Measurements from ENCODE around the gene LAMTOR5.
"Not testable (repeated sequence)": the region's sequence is repeated elsewhere in the genome, so short reads cannot be mapped to it uniquely, and the experiment has no call there.

Gene LAMTOR5

DNA sequence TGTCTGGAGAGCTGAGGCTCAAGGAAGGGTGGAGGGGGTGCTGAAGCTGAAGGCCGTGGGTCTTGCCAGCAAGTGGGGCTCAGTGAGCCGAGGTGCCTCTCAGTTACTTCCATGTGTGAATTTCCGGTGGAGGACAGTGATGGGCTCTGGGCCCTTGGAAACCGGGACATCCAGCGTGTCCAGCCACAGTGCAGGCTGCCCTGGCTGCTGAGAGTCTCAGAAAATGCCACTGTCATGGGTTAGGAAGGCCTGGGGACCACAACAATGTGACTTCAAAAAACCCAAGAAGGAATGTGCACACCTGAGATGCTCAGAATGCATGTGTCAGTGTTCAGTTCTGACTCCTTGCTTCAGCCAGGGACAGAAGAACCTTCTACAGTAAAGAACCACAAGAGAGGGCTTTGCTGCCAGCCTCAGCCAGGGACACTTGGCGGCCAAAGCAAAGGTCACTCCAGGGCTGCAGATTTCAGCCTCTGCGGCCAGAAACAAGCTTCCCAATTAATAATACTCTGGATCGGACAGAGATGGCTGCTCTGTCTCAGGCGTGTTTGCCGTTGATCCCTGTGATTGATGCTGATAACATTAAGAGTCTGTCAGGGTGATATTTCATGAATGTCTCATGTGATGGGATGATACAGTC is 12.6 kb upstream of the LAMTOR5 start:
- no peak for DNase-seq (ENCODE audit: low read depth)

DNA sequence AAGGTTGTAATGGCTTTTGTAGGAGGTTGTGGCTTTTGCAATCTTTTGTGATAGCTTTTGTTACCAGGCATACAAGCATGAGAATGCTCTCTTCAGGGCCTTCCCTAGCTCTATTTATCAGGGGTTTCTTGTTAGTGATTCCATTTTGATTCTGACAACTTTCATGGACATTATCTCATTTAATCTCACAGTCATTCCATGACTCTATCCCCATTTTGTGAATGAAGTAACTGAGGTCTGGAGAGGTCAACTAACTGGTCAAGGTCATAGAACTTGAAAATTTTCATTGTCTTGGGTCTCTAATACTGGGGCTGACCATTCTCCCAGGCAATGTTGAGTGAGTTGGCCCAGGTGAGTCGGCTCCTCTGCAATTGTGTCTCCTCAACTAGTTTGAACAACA is 11.2 kb upstream of the LAMTOR5 start:
- H3K4me3 ChIP-seq (ENCODE audit: low read depth, low read length): no peak overlapping the region
- DNase-seq (ENCODE audit: low read depth): no peak
- TF ChIP-seq, protein P1, sequence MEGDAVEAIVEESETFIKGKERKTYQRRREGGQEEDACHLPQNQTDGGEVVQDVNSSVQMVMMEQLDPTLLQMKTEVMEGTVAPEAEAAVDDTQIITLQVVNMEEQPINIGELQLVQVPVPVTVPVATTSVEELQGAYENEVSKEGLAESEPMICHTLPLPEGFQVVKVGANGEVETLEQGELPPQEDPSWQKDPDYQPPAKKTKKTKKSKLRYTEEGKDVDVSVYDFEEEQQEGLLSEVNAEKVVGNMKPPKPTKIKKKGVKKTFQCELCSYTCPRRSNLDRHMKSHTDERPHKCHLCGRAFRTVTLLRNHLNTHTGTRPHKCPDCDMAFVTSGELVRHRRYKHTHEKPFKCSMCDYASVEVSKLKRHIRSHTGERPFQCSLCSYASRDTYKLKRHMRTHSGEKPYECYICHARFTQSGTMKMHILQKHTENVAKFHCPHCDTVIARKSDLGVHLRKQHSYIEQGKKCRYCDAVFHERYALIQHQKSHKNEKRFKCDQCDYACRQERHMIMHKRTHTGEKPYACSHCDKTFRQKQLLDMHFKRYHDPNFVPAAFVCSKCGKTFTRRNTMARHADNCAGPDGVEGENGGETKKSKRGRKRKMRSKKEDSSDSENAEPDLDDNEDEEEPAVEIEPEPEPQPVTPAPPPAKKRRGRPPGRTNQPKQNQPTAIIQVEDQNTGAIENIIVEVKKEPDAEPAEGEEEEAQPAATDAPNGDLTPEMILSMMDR (IDR thresholded peaks at IDR 0.05; ENCODE audit: insufficient read depth, low read depth, low read length, missing control alignments): no peak

More for the DNA sequence above, 12.6 kb upstream of the LAMTOR5 start:
- H3K4me3 ChIP-seq (ENCODE audit: low read depth, low read length): no peak overlapping the region
- TF ChIP-seq, protein P1 (IDR thresholded peaks at IDR 0.05; ENCODE audit: insufficient read depth, low read depth, low read length, missing control alignments): no peak

DNA sequence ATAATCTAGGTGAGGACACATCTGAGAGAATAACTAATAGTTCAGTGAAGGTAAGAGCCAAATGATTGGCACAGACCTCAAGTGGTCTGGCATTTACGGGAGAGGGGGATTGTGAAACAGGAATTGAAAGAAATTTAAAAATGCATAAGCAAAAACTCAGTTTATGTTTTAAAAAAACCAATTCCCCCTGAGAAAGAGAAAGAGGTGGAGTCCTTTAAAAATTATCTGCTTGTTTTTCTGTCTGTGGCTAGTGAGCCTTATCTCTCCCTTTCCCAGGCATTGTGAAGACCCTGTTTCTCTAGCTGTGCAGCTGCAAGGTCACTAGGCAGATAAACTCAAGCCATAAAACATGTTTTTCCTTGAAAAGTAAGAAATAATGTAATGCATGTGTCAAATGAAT is 5.6 kb upstream of the LAMTOR5 start:
- not testable (repeated sequence) for H3K4me3 ChIP-seq (ENCODE audit: low read depth, low read length); DNase-seq (ENCODE audit: low read depth)

DNA sequence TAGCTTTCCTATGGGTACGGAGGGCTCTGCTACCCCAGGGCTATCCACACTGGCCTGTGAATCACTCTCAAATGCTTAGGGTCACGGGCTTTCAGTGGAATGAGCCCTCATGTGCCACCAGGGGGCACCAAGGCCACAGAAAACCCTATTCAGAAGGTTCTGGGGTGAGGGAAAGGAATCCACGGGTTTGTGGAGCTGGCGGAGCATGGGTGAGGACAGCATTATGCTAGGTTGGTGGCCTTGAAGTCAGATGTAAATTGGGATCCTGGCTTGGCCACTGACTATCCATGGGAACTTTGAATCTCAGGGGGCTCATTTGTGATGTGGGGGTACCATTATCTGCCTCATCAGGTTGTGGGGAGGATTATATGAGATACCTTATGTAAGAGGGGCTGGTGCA is 5.1 kb upstream of the LAMTOR5 start:
- peak; percentile 76 for DNase-seq (ENCODE audit: low read depth)
- TF ChIP-seq, protein P1 (IDR thresholded peaks at IDR 0.05; ENCODE audit: insufficient read depth, low read depth, low read length, missing control alignments): peak; percentile 86
- no peak overlapping the region for H3K4me3 ChIP-seq (ENCODE audit: low read depth, low read length)

DNA sequence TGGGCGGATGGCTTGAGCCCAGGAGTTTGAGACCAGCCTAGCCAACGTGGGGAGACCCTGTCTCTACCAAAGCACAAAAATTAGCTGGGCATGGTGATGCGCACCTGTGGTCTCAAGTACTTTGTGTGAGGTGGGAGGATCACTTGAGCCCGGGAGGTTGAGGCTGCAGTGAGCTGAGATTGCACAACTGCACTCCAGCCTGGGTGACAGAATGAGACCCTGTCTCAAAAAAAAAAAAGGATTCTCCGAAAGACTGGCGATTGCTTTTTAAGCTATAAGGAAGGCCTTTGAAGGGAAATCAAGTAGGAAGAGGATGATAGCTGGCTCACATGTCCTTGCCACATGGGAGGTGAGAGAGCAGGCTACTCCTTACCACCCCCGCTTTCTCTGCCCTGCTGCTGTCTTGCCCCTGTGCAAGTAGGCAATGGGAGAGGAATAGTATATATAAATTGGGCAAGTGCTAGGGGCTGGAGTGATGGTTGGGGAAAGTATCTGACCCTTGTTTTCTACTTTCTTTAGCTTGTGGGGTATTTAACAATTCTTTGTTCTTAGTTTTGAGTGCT is 3.8 kb upstream of the LAMTOR5 start:
- TF ChIP-seq, protein P1 (IDR thresholded peaks at IDR 0.05; ENCODE audit: insufficient read depth, low read depth, low read length, missing control alignments): no peak
- no peak overlapping the region for H3K4me3 ChIP-seq (ENCODE audit: low read depth, low read length)
- no peak for DNase-seq (ENCODE audit: low read depth)

DNA sequence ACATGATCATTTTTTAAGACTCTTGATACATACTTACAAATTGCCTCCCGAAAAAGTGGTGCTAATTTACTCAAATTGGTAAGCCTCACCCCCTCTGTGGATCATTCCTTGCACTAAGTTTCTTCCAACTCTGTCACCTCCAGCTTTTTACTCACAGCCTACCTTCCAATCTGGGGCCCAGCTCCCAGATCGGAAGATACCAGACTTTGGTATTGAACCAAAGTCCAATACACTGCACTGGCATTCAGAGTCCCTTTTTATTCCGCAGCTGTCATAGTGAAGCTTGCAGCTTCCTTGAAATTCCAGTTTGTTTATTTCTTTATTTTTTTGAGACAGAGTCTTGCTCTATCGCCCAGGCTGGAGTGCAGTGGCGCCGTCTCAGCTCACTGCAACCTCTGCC is 1.8 kb upstream of the LAMTOR5 start:
- TF ChIP-seq, protein P1 (IDR thresholded peaks at IDR 0.05; ENCODE audit: insufficient read depth, low read depth, low read length, missing control alignments): no peak
- H3K4me3 ChIP-seq (ENCODE audit: low read depth, low read length): no peak overlapping the region
- no peak for DNase-seq (ENCODE audit: low read depth)

DNA sequence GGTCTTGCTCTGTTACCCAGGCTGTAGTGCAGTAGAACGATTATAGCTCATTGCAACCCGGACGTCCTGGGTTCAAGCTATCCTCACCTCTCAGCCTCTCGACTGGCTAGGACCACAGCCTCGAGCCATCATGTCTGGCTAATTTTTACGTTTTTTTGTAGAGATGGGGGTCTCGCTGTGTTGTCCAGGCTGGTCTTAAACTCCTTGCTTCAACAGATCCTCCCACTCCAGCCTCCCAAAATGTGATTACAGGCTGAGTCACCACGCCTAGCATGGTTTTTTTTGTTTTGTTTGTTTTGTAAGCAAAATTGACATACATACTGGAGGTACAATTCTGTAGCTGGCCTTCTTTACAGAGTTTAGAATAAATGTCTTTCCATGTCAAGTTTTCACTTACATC is 994 bp upstream of the LAMTOR5 start:
- no peak for DNase-seq (ENCODE audit: low read depth)
- TF ChIP-seq, protein P1 (IDR thresholded peaks at IDR 0.05; ENCODE audit: insufficient read depth, low read depth, low read length, missing control alignments): no peak
- H3K4me3 ChIP-seq (ENCODE audit: low read depth, low read length): peak overlapping the region; percentile 76

DNA sequence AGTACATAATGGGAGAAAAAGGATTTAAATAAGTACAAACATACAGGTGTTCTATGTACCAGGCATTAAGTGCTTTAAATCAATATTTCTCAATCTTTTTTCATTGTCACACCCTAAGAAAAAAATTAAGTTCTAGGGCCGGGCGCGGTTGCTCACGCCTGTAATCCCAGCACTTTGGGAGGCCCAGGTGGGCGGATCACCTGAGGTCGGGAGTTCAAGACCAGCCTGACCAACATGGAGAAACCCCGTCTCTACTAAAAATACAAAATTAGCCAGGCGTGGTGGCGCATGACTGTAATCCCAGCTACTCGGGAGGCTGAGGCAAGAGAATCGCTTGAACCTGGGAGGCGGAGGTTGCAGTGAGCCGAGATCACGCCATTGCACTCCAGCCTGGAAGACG is 1.1 kb downstream of the LAMTOR5 start:
- H3K4me3 ChIP-seq (ENCODE audit: low read depth, low read length): peak overlapping the region; percentile 76
- DNase-seq (ENCODE audit: low read depth): not testable (repeated sequence)
